Measurements from ENCODE around the gene PLXNB2.

DNA sequence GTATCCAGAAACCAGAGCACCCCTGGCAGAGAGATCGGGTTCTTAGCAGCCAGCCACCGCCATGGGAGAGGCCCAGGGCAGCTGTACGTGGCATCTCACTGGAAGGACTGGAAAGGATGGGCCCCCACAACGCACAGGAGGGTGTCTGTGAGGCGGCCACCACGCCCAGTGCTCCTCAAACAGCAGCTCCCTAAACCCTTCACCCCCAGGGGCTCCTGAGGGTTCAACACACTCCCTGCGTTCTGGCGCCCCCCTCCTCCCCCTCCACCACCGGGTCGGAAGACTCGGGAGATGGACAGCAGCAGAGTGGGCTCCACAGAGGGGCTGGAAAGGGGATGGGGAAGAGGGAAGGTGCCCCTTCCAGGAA, 47.0 kb downstream of the PLXNB2 start:
- TF ChIP-seq ZNF70 (CRISPR knock-in tag; IDR thresholded peaks at IDR 0.05), result no peak
- no peak for TF ChIP-seq ZC3H10 (CRISPR knock-in tag; IDR thresholded peaks at IDR 0.05)
- TF ChIP-seq ZFP3 (CRISPR knock-in tag; IDR thresholded peaks at IDR 0.05), result no peak
